ENCODE results near the gene SECTM1.

SECTM1 gene

DNA sequence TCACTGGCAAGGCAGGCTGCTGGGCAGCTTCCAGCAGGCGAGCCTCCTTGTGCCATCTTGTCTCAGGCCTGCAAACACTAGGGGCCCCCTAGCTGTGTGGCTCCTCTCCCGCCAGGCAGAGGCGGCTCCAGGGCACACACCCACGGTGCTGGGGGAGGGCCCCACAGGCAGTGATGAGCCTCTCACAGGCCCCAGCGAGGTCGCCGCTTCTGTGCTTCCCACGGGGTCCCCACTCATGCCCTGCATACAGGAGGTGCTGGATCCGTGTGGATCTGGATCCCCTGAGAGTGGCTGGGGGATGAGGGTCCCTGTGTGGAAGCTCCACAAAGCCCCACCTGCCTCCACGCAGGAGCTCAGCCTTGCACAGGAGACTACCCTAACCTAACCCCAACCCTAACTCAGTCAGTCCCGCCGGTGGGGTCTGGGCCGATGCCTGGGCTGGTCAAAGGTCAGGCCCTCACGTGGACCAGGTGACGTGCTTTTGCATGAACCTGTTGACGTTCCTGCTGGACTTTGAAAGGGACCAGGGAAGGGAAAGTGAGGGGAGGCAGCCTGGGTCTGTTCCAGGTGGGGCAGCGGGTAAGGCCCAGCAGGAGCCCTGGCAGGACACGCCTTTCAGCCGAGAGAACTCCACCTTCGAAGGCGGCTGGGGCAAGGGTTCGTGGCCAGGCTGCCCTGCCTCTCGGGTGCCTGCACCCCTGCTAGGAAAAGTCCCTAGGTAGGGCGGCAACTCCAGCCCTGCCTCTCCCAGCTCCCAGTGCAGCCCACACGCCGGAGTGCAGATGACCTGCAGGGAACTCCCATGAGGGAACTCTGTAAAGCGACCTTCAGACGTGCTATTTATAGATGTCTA, 5.2 kb downstream of the SECTM1 start:
- DNase-seq (ENCODE audit: low spot score), result no peak

GRCh38 chr17:82327757-82328140, 5.8 kb downstream of the SECTM1 start:
- no peak for DNase-seq (ENCODE audit: low spot score)

DNA sequence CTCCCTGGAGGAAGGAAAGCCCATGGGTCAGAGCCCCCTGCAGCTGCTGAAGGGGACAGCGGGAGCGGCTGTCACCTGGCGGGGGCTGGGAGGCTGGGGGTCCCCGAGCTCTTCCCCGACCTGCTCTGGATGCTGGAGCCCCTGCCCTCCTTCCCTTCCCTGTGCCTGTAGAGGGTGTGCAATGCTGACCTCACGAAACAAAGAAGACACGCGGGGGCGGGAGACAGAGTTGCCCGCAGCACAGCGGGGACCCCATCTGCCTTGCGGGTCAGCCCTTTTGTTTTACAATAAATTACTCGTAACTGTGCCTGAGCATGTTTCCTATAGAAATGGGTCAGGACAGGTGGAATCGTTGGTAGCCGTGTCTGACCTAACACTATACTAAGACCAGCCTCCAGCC, 6.3 kb downstream of the SECTM1 start:
- DNase-seq (ENCODE audit: low spot score), result no peak

DNA sequence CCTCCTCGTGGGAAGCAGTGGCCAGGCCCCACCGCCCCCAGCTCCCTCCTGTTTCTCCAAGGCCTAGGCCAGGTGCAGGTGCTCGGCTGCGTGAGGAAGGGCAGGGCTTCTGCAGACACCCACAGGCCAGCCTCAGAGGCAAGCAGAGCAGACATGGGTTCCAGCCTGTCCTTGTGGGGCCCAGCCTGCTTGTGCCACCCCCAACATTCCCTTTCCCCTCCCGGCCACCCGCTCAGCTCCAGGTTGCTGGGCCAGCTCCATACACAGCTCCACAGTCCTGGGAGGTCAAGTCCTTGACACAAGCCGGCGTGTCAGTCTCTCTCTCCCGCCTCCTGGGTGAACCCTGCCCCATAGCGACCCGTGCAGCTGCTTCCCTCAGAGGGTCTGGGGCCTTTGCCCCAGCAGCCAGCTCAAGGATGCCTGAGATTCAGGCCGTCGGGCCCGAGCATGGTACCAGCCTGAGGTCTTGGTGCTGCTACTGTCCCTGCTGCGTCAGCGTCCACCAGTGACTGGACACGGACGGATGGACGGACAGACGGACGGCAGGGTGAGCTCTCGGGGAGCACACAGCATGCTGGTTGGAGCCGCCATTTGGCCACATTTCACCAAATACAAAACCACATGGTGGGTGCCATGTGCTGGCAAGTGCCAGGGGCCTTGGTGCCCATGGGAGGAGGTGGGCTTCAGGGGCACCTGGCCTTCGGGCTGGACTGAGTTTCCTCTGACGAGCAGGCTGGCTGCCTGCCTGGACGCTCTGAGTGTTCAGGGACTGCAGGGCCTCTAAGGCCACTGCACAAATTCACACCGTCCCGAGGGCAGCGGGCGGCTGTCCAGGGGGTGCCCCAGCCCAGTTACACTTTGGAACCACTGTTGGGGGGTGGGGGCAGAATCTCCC, 8.0 kb downstream of the SECTM1 start:
- DNase-seq (ENCODE audit: low spot score), result no peak

DNA sequence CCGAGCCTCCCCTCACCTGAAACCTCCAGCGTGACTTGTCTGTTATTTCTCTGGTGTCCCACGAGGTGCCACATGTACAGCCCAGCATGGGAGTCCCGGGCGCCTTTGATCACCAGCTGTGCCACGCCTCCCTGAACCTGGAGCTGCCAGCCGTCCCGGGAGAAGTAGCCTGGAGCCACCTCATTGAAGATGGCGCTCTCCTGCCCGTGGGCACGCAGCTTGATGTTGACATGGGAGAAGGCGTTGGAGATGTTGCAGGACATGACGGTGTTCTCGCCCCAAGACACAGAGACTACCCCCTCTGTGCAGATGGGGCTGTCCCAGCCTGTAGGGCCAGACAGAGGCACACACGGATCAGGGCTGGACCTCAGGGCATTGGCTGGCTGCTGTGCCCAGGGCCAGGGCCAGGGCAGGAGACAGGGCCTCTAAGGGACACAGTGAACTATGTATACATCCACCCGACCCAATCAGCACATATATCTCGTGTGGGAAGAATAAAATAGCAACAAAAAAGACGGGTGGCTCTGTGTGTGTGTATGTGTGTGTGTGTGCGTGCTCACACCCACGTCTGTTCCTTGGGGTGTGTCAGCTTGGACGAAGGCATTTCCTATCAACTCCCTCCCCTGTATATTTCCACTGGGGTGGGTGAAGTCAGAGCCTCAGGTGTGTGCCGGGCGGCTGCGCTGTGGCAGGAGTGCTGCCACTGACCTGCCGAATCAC, 8.8 kb downstream of the SECTM1 start:
- DNase-seq (ENCODE audit: low spot score), result no peak

- DNase-seq (ENCODE audit: low spot score), result no peak
Measured at GRCh38 chr17:82323514-82324234, 9.9 kb downstream of the SECTM1 start.

- DNase-seq (ENCODE audit: low spot score), result no peak
Measured at GRCh38 chr17:82322526-82323453, 10.8 kb downstream of the SECTM1 start.

- DNase-seq (ENCODE audit: low spot score), result no peak
Measured at GRCh38 chr17:82321947-82322466, 11.6 kb downstream of the SECTM1 start.

DNA sequence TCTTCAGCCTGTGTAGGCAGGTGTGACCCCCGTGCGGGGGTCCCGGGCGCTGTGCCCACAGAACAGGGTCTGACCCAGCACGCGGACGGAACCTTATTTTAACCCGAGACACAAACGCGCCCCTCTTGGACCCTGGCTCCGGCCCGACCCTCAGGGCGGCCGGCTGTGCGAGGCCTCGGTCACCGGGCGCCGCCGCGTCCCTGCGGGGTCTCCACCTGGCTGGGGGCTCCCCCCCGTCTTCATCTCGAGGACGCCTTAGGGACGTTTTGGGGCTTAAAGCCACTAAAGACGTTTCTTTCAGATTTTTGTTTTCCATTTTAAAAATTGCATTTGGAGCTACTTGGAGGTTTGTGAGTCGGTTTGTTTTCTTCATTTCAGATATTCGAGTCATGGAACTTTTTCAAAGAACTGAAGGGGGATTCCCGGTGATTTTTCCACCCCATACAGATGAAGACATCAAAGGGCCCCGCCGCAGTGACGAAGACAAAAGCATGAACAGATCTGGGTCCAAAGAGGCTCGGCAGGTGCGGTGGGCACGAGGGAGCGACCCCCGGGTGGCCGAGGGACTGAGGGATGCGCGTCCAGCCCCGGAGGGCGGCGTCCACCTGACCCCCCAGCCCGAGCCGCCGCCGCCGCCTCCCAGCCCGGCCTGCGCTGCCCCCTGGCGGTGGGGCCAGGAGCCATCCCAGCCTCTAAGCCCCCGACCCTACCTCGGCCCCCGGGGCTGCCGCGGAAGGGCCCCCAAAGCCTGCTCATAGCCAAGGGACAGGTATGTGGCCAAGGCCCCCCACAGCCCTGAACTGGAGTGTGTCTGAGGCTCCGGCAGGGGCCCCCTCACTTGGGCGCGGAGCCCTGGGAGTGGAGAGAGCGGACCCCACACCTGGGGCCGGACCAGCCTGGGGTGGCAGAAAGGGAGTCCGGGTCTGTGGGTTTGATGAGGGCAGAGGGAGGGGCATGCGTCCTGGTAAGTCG, 12.3 kb downstream of the SECTM1 start:
- peak; percentile 87 for DNase-seq (ENCODE audit: low spot score)

- no peak for DNase-seq (ENCODE audit: low spot score)
Measured at GRCh38 chr17:82320140-82320840, 13.3 kb downstream of the SECTM1 start.

- no peak for DNase-seq (ENCODE audit: low spot score)
Measured at GRCh38 chr17:82319619-82320062, 13.9 kb downstream of the SECTM1 start.

- DNase-seq (ENCODE audit: low spot score), result no peak
Measured at GRCh38 chr17:82318772-82319606, 14.6 kb downstream of the SECTM1 start.

DNA sequence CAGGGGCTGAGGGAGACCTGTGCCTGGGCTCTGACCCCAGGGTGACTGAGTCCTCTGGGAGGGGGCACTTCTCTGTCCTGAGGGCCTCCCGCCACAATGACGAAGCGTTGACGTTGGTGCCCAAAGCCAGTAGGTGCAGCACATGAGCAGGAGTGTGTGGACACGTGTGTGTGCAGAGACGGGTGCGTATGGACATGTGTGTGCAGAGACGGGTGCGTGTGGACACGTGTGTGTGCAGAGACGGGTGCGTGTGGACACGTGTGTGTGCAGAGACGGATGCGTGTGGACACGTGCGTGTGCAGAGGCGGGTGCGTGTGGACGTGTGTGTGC, 15.4 kb downstream of the SECTM1 start:
- DNase-seq (ENCODE audit: low spot score), result no peak

GRCh38 chr17:82317394-82318168, 16.0 kb downstream of the SECTM1 start, which contains the start of gene CD7:
TSS of gene CD7 (minus strand) at chr17:82317608. CDS start at chr17:82317495, 113 bp downstream.
- peak; percentile 67 for DNase-seq (ENCODE audit: low spot score)

- DNase-seq (ENCODE audit: low spot score), result no peak
Measured at GRCh38 chr17:82316651-82317393, 16.7 kb downstream of the SECTM1 start.
